WTC11 (cell line): ENCODE data around the gene TEKT5. TPM values are rescaled to one million over a fixed set of nuclear protein-coding genes. Genes with fewer than 3 reads are reported as not detected.

Source experiments
- ATAC-seq: fragments of 200-7000 bp; cut with Tn5 transposase; 2 replicates; pipeline ENCODE4 v1.10.0; 2021; ENCODE audit warnings: mild to moderate bottlenecking, moderate library complexity
- CTCF ChIA-PET: fragments of 300-600 bp; sonication (Branson Sonifier 250); formaldehyde crosslinking; loops from one replicate; lab custom pipeline; 2021; ENCODE audit warnings: antibody characterized with exemption; lab: Charles Lee
- POLR2A ChIA-PET: fragments of 350-600 bp; sonication (Branson Sonifier 250); formaldehyde crosslinking; loops from one replicate; lab custom pipeline; 2021; ENCODE audit warnings: antibody characterized with exemption; lab: Charles Lee
- DNase-seq: peaks from one replicate; pipeline ENCODE4 v3.0.0; 2021; ENCODE audit warnings: low spot score
- H3K27ac Mint-ChIP-seq: 2 replicates; pipeline ENCODE4 v1.8.0; 2021; ENCODE audit warnings: mixed read lengths
- H3K27me3 Mint-ChIP-seq: 2 replicates; pipeline ENCODE4 v1.8.0; 2021; ENCODE audit warnings: low read depth, mild to moderate bottlenecking, moderate library complexity, mixed read lengths
- H3K36me3 Mint-ChIP-seq: 2 replicates; pipeline ENCODE4 v1.8.0; 2021; ENCODE audit warnings: mixed read lengths
- H3K4me1 Mint-ChIP-seq: 2 replicates; pipeline ENCODE4 v1.8.0; 2022; ENCODE audit warnings: mixed read lengths
- H3K4me3 Mint-ChIP-seq: 2 replicates; pipeline ENCODE4 v1.8.0; 2021; ENCODE audit warnings: mild to moderate bottlenecking, moderate library complexity, mixed read lengths
- H3K9me3 Mint-ChIP-seq: 2 replicates; pipeline ENCODE4 v1.8.0; 2021; ENCODE audit warnings: mixed read lengths
- ATF1 ChIP-seq: sonication (generic); formaldehyde crosslinking; IDR thresholded peaks from 2 replicates; pipeline ENCODE4 v1.8.1; 2023; ENCODE audit warnings: mild to moderate bottlenecking, moderate library complexity, missing genetic modification reagents
- CDX4 ChIP-seq: fragments of 250-450 bp; sonication (Bioruptor Pico); IDR thresholded peaks from 2 replicates; pipeline ENCODE4 v1.9.0; 2021; ENCODE audit warnings: moderate library complexity, mild to moderate bottlenecking, inconsistent platforms, borderline replicate concordance
- CTCF ChIP-seq: fragments of 200-600 bp; IDR thresholded peaks from 2 replicates; pipeline ENCODE4 v1.8.0; 2022; ENCODE audit warnings: antibody characterized with exemption
- FOXK1 ChIP-seq: sonication (generic); formaldehyde crosslinking; IDR thresholded peaks from 2 replicates; pipeline ENCODE4 v1.8.0; 2022; ENCODE audit warnings: mild to moderate bottlenecking, moderate library complexity, missing genetic modification reagents
- GRHL2 ChIP-seq: fragments of 250-450 bp; sonication (Bioruptor Pico); IDR thresholded peaks from 2 replicates; pipeline ENCODE4 v1.8.0; 2022; ENCODE audit warnings: mild to moderate bottlenecking, moderate library complexity; ENCODE audit not compliant: insufficient replicate concordance, severe bottlenecking
- HMGA2 ChIP-seq: fragments of 250-450 bp; sonication (Bioruptor Pico); IDR thresholded peaks from 2 replicates; pipeline ENCODE4 v1.4.0; 2021; ENCODE audit warnings: mild to moderate bottlenecking, moderate library complexity
- IRF1 ChIP-seq: sonication (generic); formaldehyde crosslinking; IDR thresholded peaks from 2 replicates; pipeline ENCODE4 v1.8.0; 2023; ENCODE audit warnings: missing genetic modification reagents
- IRF2 ChIP-seq: sonication (generic); formaldehyde crosslinking; IDR thresholded peaks from 2 replicates; pipeline ENCODE4 v1.8.0; 2022; ENCODE audit warnings: low read depth, missing genetic modification reagents, borderline replicate concordance
- JUN ChIP-seq: sonication (generic); formaldehyde crosslinking; IDR thresholded peaks from 2 replicates; pipeline ENCODE4 v1.8.0; 2023; ENCODE audit warnings: mild to moderate bottlenecking, missing genetic modification reagents
- MYBL2 ChIP-seq: sonication (generic); formaldehyde crosslinking; IDR thresholded peaks from 2 replicates; pipeline ENCODE4 v1.8.1; 2023; ENCODE audit warnings: mild to moderate bottlenecking, moderate library complexity, missing genetic modification reagents
- NFATC4 ChIP-seq: fragments of 250-450 bp; sonication (Bioruptor Pico); IDR thresholded peaks from 2 replicates; pipeline ENCODE4 v1.9.0; 2021; ENCODE audit warnings: mild to moderate bottlenecking
- NR2C2 ChIP-seq: sonication (generic); formaldehyde crosslinking; IDR thresholded peaks from 2 replicates; pipeline ENCODE4 v1.8.0; 2022; ENCODE audit warnings: mild to moderate bottlenecking, missing genetic modification reagents
- RORB ChIP-seq: fragments of 250-450 bp; sonication (Bioruptor Pico); IDR thresholded peaks from 2 replicates; pipeline ENCODE4 v1.9.0; 2021; ENCODE audit warnings: mild to moderate bottlenecking
- SOX15 ChIP-seq: fragments of 250-450 bp; sonication (Bioruptor Pico); IDR thresholded peaks from 2 replicates; pipeline ENCODE4 v1.9.0; 2021; ENCODE audit warnings: mild to moderate bottlenecking
- STAT6 ChIP-seq: sonication (generic); formaldehyde crosslinking; conservative IDR thresholded peaks from 2 replicates; pipeline ENCODE4 v1.8.1; 2023; ENCODE audit warnings: mild to moderate bottlenecking, low read depth, missing genetic modification reagents, moderate library complexity
- TEAD1 ChIP-seq: sonication (generic); formaldehyde crosslinking; IDR thresholded peaks from 2 replicates; pipeline ENCODE4 v1.8.0; 2022; ENCODE audit warnings: mild to moderate bottlenecking, missing genetic modification reagents
- USF2 ChIP-seq: sonication (generic); formaldehyde crosslinking; IDR thresholded peaks from 2 replicates; pipeline ENCODE4 v1.8.1; 2023; ENCODE audit warnings: mild to moderate bottlenecking, missing genetic modification reagents, moderate library complexity
- ZBTB43 ChIP-seq: sonication (generic); formaldehyde crosslinking; IDR thresholded peaks from 2 replicates; pipeline ENCODE4 v1.8.1; 2023; ENCODE audit warnings: mild to moderate bottlenecking, missing genetic modification reagents
- ZNF121 ChIP-seq: sonication (generic); formaldehyde crosslinking; IDR thresholded peaks from 2 replicates; pipeline ENCODE4 v1.8.0; 2023; ENCODE audit warnings: missing genetic modification reagents
- ZNF232 ChIP-seq: sonication (generic); formaldehyde crosslinking; IDR thresholded peaks from 2 replicates; pipeline ENCODE4 v1.8.0; 2022; ENCODE audit warnings: mild to moderate bottlenecking, missing genetic modification reagents
- ZNF425 ChIP-seq: fragments of 250-450 bp; sonication (Bioruptor Pico); conservative IDR thresholded peaks from 2 replicates; pipeline ENCODE4 v1.9.0; 2021; ENCODE audit warnings: mild to moderate bottlenecking
- total RNA-seq: library from RNA; stranded (reverse); gene quantifications from 3 replicates; pipeline ENCODE4 v1.2.3, GENCODE V29; 2021

TEKT5 gene
- total RNA-seq, 1 experiment from 2014 or later: 1.1 TPM

- TF ChIP-seq ZNF425 (CRISPR knock-in tag): no peak
Measured at GRCh38 chr16:10607157-10607556, 87.6 kb downstream of the TEKT5 start (continued).

- Mint-ChIP-seq H3K9me3 (0 out of 2 replicates have a peak, but pooled peaks cover 4% of the 10 kb centered on the region), H3K4me1 (peaks cover 22% of the 10 kb centered on the region), H3K27ac (peak overlapping the region; percentile 28; the same call in 1 of the 2 replicates), H3K36me3 (no peaks in the 10 kb centered on the region), H3K4me3 (no peak overlapping the region), H3K27me3 (no peaks in the 10 kb centered on the region)
- CTCF ChIA-PET: interaction anchor here (1.1 to 2.1 kb wide), 4 partner anchors 11 to 30 kb away, joined by 3 to 7 read pairs (median 5); partner anchors contain the start of gene EMP2
- DNase-seq (no peak), ATAC-seq (peak; percentile 63)
- TF ChIP-seq USF2 (CRISPR knock-in tag) (no peak), FOXK1 (CRISPR knock-in tag) (no peak), ZNF425 (CRISPR knock-in tag) (no peak), MYBL2 (CRISPR knock-in tag) (no peak), CDX4 (no peak)
- POLR2A ChIA-PET: no interaction called here
Measured at GRCh38 chr16:10606607-10607006, 88.1 kb downstream of the TEKT5 start.

- no peak for ATAC-seq
- Mint-ChIP-seq H3K4me3 (no peak overlapping the region), H3K36me3 (no peaks in the 10 kb centered on the region), H3K27me3 (no peaks in the 10 kb centered on the region), H3K27ac (no peak overlapping the region), H3K4me1 (peaks cover 22% of the 10 kb centered on the region), H3K9me3 (0 out of 2 replicates have a peak, but pooled peaks cover 4% of the 10 kb centered on the region)
- CTCF ChIA-PET: interaction anchor here (1.1 to 2.1 kb wide), 3 partner anchors 12 to 26 kb away, joined by 3 to 7 read pairs (median 7); partner anchors contain the start of gene EMP2
- DNase-seq: no peak
- TF ChIP-seq IRF2 (CRISPR knock-in tag) (no peak), SOX15 (no peak), NFATC4 (CRISPR knock-in tag) (no peak), ATF1 (CRISPR knock-in tag) (no peak), STAT6 (no peak), ZNF121 (no peak), ZNF232 (CRISPR knock-in tag) (no peak), RORB (no peak), HMGA2 (CRISPR knock-in tag) (no peak), MYBL2 (CRISPR knock-in tag) (no peak), JUN (CRISPR knock-in tag) (no peak), GRHL2 (CRISPR knock-in tag) (no peak), CTCF (no peak), ZBTB43 (no peak), NR2C2 (CRISPR knock-in tag) (no peak), TEAD1 (CRISPR knock-in tag) (no peak), IRF1 (CRISPR knock-in tag) (no peak)
- POLR2A ChIA-PET: no interaction called here
Measured at GRCh38 chr16:10605636-10606035, 89.1 kb downstream of the TEKT5 start.
